Ishikawa (cell line): ENCODE measurements around the gene ATP2C1.

Experiments
- CEBPB ChIP-seq: IDR thresholded peaks from 2 replicates; pipeline ENCODE4 v1.6.1; 2012
- CREB1 ChIP-seq: IDR thresholded peaks from 2 replicates; pipeline ENCODE4 v1.6.1; 2012; ENCODE audit warnings: low read depth
- EGR1 ChIP-seq: IDR thresholded peaks from 2 replicates; pipeline ENCODE4 v1.6.1; 2012
- EP300 ChIP-seq: IDR thresholded peaks from 2 replicates; pipeline ENCODE4 v1.6.1; 2012; ENCODE audit warnings: borderline replicate concordance
- FOXM1 ChIP-seq: IDR thresholded peaks from 2 replicates; pipeline ENCODE4 v1.6.1; 2012; ENCODE audit warnings: low read depth, borderline replicate concordance
- NFIC ChIP-seq: IDR thresholded peaks from 2 replicates; pipeline ENCODE4 v1.6.1; 2012
- RAD21 ChIP-seq: IDR thresholded peaks from 2 replicates; pipeline ENCODE4 v1.6.1; 2012; ENCODE audit warnings: low read depth
- TAF1 ChIP-seq: IDR thresholded peaks from 2 replicates; pipeline ENCODE4 v1.6.1; 2012; ENCODE audit warnings: low read depth, mild to moderate bottlenecking
- TCF12 ChIP-seq: IDR thresholded peaks from 2 replicates; pipeline ENCODE4 v1.6.1; 2012; ENCODE audit warnings: low read depth
- TEAD4 ChIP-seq: IDR thresholded peaks from 2 replicates; pipeline ENCODE4 v1.6.1; 2012
- YY1 ChIP-seq: IDR thresholded peaks from 2 replicates; pipeline ENCODE4 v1.6.1; 2012; ENCODE audit warnings: low read depth
- ZBTB7A ChIP-seq: IDR thresholded peaks from 2 replicates; pipeline ENCODE4 v1.6.1; 2012; ENCODE audit warnings: low read depth
- TF ChIP-seq, protein P1 (sequence below): IDR thresholded peaks from 2 replicates; pipeline ENCODE4 v1.6.1; 2012
- TF ChIP-seq, protein P2 (sequence below): IDR thresholded peaks from 2 replicates; pipeline ENCODE4 v1.6.1; 2012; ENCODE audit warnings: low read depth, mild to moderate bottlenecking
- TF ChIP-seq, protein P3 (sequence below): IDR thresholded peaks from 2 replicates; pipeline ENCODE4 v1.6.1; 2012

ATP2C1 gene

DNA sequence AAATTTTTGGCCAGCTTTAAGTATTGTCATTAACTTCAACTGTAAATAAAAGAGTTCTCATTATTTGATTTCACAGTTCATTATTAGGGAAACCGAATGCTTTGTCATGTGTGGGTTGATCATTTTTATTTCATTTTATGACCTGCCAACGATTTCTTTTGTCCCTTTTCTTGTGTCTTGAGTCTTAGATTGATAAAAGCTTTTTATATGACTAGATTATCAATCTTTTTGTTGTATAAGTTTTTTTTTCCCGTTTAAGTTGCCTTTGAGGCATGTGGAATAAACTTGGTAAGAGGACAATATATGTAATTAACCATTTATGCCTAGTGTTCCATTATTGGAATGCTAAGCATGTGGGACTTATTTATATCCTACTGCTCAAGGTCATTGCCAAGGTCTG is 62.8 kb downstream of the ATP2C1 start:
- TF ChIP-seq TAF1: no peak
- TF ChIP-seq, protein P1, sequence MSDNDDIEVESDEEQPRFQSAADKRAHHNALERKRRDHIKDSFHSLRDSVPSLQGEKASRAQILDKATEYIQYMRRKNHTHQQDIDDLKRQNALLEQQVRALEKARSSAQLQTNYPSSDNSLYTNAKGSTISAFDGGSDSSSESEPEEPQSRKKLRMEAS: no peak
- no peak for TF ChIP-seq TCF12
- TF ChIP-seq EP300: no peak

DNA sequence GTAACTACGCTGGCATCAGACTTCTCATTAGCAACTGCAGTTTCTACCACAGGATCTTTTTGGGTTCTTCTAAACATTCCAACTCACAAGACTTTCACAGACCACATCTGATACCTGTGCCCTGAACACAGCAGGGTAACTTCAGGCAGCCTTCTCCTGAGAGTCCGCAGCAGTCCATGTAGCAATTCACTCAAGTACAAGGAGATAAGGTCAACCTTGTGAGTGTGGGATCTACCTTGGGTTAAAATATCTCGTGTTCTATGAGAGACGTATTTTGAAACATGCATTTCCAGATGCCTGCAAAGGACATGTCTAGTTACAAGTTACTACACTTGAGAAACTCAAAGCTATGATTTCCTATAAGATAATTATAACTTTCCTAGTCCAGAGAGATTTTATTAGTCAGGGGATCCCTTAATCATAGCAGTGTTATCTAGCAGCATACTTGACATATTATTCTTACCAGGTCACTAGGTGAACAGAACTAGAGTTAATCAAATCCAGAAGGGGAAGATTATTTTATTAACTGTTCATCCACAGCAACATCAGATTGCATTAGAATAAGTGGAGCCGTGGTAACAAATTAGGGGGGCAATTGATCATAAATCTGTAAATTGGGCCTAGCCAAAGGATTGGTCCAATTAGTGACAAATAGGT is 66.4 kb downstream of the ATP2C1 start:
- TF ChIP-seq YY1 (no peak), RAD21 (no peak), TAF1 (no peak), FOXM1 (no peak), CREB1 (no peak), EGR1 (no peak), TCF12 (no peak), ZBTB7A (no peak), CEBPB (no peak), NFIC (no peak), TEAD4 (no peak), EP300 (no peak)
- TF ChIP-seq, protein P1: no peak
- TF ChIP-seq, protein P2, sequence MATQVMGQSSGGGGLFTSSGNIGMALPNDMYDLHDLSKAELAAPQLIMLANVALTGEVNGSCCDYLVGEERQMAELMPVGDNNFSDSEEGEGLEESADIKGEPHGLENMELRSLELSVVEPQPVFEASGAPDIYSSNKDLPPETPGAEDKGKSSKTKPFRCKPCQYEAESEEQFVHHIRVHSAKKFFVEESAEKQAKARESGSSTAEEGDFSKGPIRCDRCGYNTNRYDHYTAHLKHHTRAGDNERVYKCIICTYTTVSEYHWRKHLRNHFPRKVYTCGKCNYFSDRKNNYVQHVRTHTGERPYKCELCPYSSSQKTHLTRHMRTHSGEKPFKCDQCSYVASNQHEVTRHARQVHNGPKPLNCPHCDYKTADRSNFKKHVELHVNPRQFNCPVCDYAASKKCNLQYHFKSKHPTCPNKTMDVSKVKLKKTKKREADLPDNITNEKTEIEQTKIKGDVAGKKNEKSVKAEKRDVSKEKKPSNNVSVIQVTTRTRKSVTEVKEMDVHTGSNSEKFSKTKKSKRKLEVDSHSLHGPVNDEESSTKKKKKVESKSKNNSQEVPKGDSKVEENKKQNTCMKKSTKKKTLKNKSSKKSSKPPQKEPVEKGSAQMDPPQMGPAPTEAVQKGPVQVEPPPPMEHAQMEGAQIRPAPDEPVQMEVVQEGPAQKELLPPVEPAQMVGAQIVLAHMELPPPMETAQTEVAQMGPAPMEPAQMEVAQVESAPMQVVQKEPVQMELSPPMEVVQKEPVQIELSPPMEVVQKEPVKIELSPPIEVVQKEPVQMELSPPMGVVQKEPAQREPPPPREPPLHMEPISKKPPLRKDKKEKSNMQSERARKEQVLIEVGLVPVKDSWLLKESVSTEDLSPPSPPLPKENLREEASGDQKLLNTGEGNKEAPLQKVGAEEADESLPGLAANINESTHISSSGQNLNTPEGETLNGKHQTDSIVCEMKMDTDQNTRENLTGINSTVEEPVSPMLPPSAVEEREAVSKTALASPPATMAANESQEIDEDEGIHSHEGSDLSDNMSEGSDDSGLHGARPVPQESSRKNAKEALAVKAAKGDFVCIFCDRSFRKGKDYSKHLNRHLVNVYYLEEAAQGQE: no peak
- TF ChIP-seq, protein P3, sequence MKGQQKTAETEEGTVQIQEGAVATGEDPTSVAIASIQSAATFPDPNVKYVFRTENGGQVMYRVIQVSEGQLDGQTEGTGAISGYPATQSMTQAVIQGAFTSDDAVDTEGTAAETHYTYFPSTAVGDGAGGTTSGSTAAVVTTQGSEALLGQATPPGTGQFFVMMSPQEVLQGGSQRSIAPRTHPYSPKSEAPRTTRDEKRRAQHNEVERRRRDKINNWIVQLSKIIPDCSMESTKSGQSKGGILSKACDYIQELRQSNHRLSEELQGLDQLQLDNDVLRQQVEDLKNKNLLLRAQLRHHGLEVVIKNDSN: no peak

DNA sequence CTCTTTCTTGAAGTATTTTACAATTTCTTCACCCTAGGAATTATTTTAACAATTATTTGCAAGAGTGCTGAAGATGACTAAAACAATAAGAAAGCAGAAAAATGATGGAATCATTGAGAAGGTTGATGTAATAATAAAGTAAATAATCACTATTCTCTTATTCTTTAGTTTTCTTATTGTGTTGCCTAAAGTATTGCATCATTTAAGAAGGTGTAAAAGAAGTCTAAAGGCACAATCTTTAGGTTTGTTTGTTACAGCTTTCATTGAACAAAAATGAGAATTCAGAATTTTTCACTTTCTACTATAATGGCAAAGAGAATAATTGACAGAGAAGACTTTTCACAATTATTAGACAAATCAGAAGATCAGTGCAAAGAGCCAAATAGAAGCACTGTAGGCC is 67.6 kb downstream of the ATP2C1 start:
- TF ChIP-seq NFIC: no peak
- TF ChIP-seq TCF12: no peak
- no peak for TF ChIP-seq RAD21
- no peak for TF ChIP-seq ZBTB7A
- TF ChIP-seq, protein P3: no peak
- TF ChIP-seq CREB1: no peak
- no peak for TF ChIP-seq YY1
- no peak for TF ChIP-seq EGR1
- no peak for TF ChIP-seq TEAD4
- no peak for TF ChIP-seq FOXM1

DNA sequence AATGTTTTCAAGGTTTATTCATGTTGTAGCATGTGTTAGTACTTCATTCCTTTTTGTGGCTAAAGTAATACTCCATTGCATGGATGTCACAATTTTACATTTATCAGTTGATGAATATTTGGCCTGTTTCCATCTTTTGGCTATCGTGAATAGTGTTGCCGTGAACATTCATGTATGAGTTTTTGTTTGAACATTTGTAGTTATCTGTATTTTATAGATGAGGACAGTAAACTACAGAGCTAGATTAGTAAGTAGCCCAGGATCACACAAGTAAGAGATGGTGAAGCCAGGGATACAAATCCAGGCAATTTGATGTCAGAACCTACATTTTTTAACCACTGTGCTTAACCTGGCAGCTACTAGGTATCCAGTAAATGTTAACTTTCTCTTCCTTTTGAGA is 69.6 kb downstream of the ATP2C1 start:
- TF ChIP-seq ZBTB7A (no peak), CREB1 (no peak), EGR1 (no peak), TEAD4 (no peak), YY1 (no peak)
- TF ChIP-seq, protein P1: no peak
- TF ChIP-seq, protein P3: no peak

DNA sequence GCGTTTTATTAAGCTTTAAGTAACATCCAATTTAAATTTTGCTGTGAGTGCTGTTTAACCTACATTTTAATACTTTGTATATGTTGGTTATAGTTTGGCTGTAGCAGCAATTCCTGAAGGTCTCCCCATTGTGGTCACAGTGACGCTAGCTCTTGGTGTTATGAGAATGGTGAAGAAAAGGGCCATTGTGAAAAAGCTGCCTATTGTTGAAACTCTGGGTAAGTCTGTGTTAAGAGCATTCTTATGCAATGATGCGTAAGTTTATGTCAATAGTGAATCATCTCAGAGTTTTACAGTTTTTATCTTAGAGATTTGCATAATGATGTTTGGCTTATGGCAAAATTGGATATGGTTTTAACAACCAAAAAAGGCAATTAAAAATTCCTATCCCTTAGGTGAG is 70.0 kb downstream of the ATP2C1 start:
- no peak for TF ChIP-seq FOXM1
- TF ChIP-seq CEBPB: no peak
- no peak for TF ChIP-seq EP300
- TF ChIP-seq EGR1: no peak
- TF ChIP-seq, protein P3: no peak
- no peak for TF ChIP-seq ZBTB7A
- TF ChIP-seq, protein P1: no peak
- TF ChIP-seq, protein P2: no peak
- no peak for TF ChIP-seq NFIC
- TF ChIP-seq TCF12: no peak
- TF ChIP-seq CREB1: no peak
- no peak for TF ChIP-seq YY1
- TF ChIP-seq TEAD4: no peak
- no peak for TF ChIP-seq TAF1
